ENCODE data around the gene SNORC. TPM values are rescaled to one million over a fixed set of nuclear protein-coding genes. Genes with fewer than 3 reads are reported as not detected.

The SNORC gene
- polyA plus RNA-seq, 3 donors, result 0.61 TPM; not detected in 2

- no peaks in the 10 kb centered on the region for H3K79me2 ChIP-seq (ENCODE audit: insufficient read depth, low read length)
- peaks cover 80 to 89% of the 10 kb centered on the region in 2 donors for H3K36me3 ChIP-seq (replicated peaks in 1 of 2; ENCODE audit: control insufficient read depth in 1 of 2, insufficient read depth in 2 of 2, low read length in 2 of 2)
- no peak overlapping the region for H3K27ac ChIP-seq (ENCODE audit: low read depth in 1 of 2, low read length in 2 of 2)
- H3K4me3 ChIP-seq (replicated peaks in 1 of 3; ENCODE audit: low read depth in 2 of 3, low read length in 3 of 3), result no peak overlapping the region
- Mint-ChIP-seq H3K27me3 (ENCODE audit: low read depth in 3 of 3) (peaks cover 0 to 1% (median 0%) of the 10 kb centered on the region in 3 donors), H3K4me1 (no peaks in the 10 kb centered on the region), H3K9me3 (no peaks in the 10 kb centered on the region), H3K36me3 (peaks cover 80 to 90% of the 10 kb centered on the region in 2 donors), H3K4me3 (no peak overlapping the region), H3K27ac (no peak overlapping the region)
- H3K4me2 ChIP-seq (replicated peaks; ENCODE audit: extremely low read depth, low read length, poor library complexity, severe bottlenecking), result no peak overlapping the region
- TF ChIP-seq CTCF (IDR thresholded peaks at IDR 0.05), result no peak
- no CpG with 5 or more reads among the region's 2 CpGs for WGBS (ENCODE audit: insufficient coverage)
- intact Hi-C loops (cut with micrococcal nuclease), result loop anchor here (10.0 kb wide), 2 partner anchors 202 to 402 kb away; partner anchors contain the start of gene ATG16L1 (in 1 of the 2)
- no peak overlapping the region for H2AFZ ChIP-seq (ENCODE audit: insufficient read depth, low read depth, low read length, poor library complexity, severe bottlenecking)
- no peak overlapping the region for H3K9ac ChIP-seq (ENCODE audit: insufficient read depth, low read length, poor library complexity, severe bottlenecking)
- H3K4me1 ChIP-seq (ENCODE audit: control insufficient read depth in 1 of 2, insufficient read depth in 2 of 2, low read length in 2 of 2), result no peaks in the 10 kb centered on the region
- H4K20me1 ChIP-seq (ENCODE audit: insufficient read depth, low read length), result peaks cover 4% of the 10 kb centered on the region
- no peaks in the 10 kb centered on the region for H3K9me3 ChIP-seq (replicated peaks in 1 of 2; ENCODE audit: control insufficient read depth in 1 of 2, insufficient read depth in 1 of 2, low read length in 2 of 2)
- DNase-seq, result no peak
- H3K27me3 ChIP-seq (ENCODE audit: control insufficient read depth in 2 of 2, insufficient read depth in 2 of 2, low read length in 2 of 2), result no peaks in the 10 kb centered on the region
These were observed 17.4 kb upstream of the SNORC start for GRCh38 chr2:232852676-232853075.

- H3K27me3 Mint-ChIP-seq (ENCODE audit: low read depth in 3 of 3), result peaks cover 0 to 1% (median 0%) of the 10 kb centered on the region in 3 donors
- intact Hi-C loops (cut with micrococcal nuclease), result loop anchor here (10.0 kb wide), 2 partner anchors 201 to 401 kb away; partner anchors contain the start of gene ATG16L1 (in 1 of the 2)
- Histone ChIP-seq H4K20me1 (ENCODE audit: insufficient read depth, low read length) (peaks cover 4% of the 10 kb centered on the region), H3K79me2 (ENCODE audit: insufficient read depth, low read length) (no peaks in the 10 kb centered on the region), H3K4me2 (replicated peaks; ENCODE audit: extremely low read depth, low read length, poor library complexity, severe bottlenecking) (no peak overlapping the region), H3K4me3 (replicated peaks in 1 of 3; ENCODE audit: low read depth in 2 of 3, low read length in 3 of 3) (no peak overlapping the region), H3K4me1 (ENCODE audit: control insufficient read depth in 1 of 2, insufficient read depth in 2 of 2, low read length in 2 of 2) (no peaks in the 10 kb centered on the region), H3K27me3 (ENCODE audit: control insufficient read depth in 2 of 2, insufficient read depth in 2 of 2, low read length in 2 of 2) (no peaks in the 10 kb centered on the region), H3K27ac (ENCODE audit: low read depth in 1 of 2, low read length in 2 of 2) (no peak overlapping the region), H3K36me3 (replicated peaks in 1 of 2; ENCODE audit: control insufficient read depth in 1 of 2, insufficient read depth in 2 of 2, low read length in 2 of 2) (peaks cover 81 to 89% of the 10 kb centered on the region in 2 donors), H2AFZ (ENCODE audit: insufficient read depth, low read depth, low read length, poor library complexity, severe bottlenecking) (no peak overlapping the region), H3K9me3 (replicated peaks in 1 of 2; ENCODE audit: control insufficient read depth in 1 of 2, insufficient read depth in 1 of 2, low read length in 2 of 2) (no peaks in the 10 kb centered on the region), H3K9ac (ENCODE audit: insufficient read depth, low read length, poor library complexity, severe bottlenecking) (no peak overlapping the region)
- WGBS (ENCODE audit: insufficient coverage), result no CpG with 5 or more reads among the region's 7 CpGs
- no peaks in the 10 kb centered on the region for H3K4me1 Mint-ChIP-seq
- H3K4me3 Mint-ChIP-seq, result no peak overlapping the region
- no peak for TF ChIP-seq CTCF (IDR thresholded peaks at IDR 0.05)
- no peak for DNase-seq
- peaks cover 81 to 90% of the 10 kb centered on the region in 2 donors for H3K36me3 Mint-ChIP-seq
- no peaks in the 10 kb centered on the region for H3K9me3 Mint-ChIP-seq
- H3K27ac Mint-ChIP-seq, result no peak overlapping the region
These were observed 16.0 kb upstream of the SNORC start for GRCh38 chr2:232854082-232854481.

Measured in CD14-positive monocyte (primary cell).